Calu3 (cell line): ENCODE measurements around the gene PLD3. TPM values are rescaled to one million over a fixed set of nuclear protein-coding genes. Genes with fewer than 3 reads are reported as not detected.

Experiments used
- BruUV-seq: library from RNA; stranded (reverse); fragments of 400-500 nt; replicated peaks from 2 replicates; lab custom pipeline; 2021; lab: Mats Ljungman, UMichigan
- CTCF ChIA-PET: fragments of 300-600 bp; sonication (Branson Sonifier 250); formaldehyde crosslinking; loops from one replicate; lab custom pipeline; 2022; ENCODE audit warnings: antibody characterized with exemption; lab: Charles Lee
- DNase-seq: peaks from one replicate; pipeline ENCODE4 v3.0.0; 2022
- H3K27ac Mint-ChIP-seq: one replicate; pipeline ENCODE4 v1.8.0; 2022; ENCODE audit warnings: mixed read lengths; ENCODE audit not compliant: unreplicated experiment
- H3K27me3 Mint-ChIP-seq: one replicate; pipeline ENCODE4 v1.8.0; 2022; ENCODE audit warnings: mixed read lengths; ENCODE audit not compliant: unreplicated experiment
- H3K36me3 Mint-ChIP-seq: one replicate; pipeline ENCODE4 v1.8.0; 2022; ENCODE audit warnings: mild to moderate bottlenecking, moderate library complexity, mixed read lengths; ENCODE audit not compliant: insufficient read depth, unreplicated experiment
- H3K4me1 Mint-ChIP-seq: one replicate; pipeline ENCODE4 v1.8.0; 2022; ENCODE audit warnings: mild to moderate bottlenecking, low read depth, mixed read lengths; ENCODE audit not compliant: unreplicated experiment
- H3K4me3 Mint-ChIP-seq: one replicate; pipeline ENCODE4 v1.8.0; 2022; ENCODE audit warnings: mild to moderate bottlenecking, low read depth, moderate library complexity, mixed read lengths; ENCODE audit not compliant: unreplicated experiment
- H3K9me3 Mint-ChIP-seq: one replicate; pipeline ENCODE4 v1.8.0; 2022; ENCODE audit warnings: low read depth, mixed read lengths; ENCODE audit not compliant: unreplicated experiment
- intact Hi-C: fragments of 100-400 bp; cut with micrococcal nuclease; formaldehyde crosslinking; loops from one replicate; pipeline ENCODE4 v1.10.0; 2022; ENCODE audit not compliant: unreplicated experiment
- total RNA-seq: library from RNA; stranded (reverse); gene quantifications from 2 replicates; pipeline ENCODE4 v1.2.3, GENCODE V29; 2022
- TF ChIP-seq, protein P1 (sequence below): fragments of 200-600 bp; IDR thresholded peaks from one replicate; pipeline ENCODE4 v1.8.0; 2022; ENCODE audit warnings: antibody characterized with exemption; ENCODE audit not compliant: unreplicated experiment

Gene PLD3
- total RNA-seq, 1 experiment from 2014 or later, result 184 TPM

DNA sequence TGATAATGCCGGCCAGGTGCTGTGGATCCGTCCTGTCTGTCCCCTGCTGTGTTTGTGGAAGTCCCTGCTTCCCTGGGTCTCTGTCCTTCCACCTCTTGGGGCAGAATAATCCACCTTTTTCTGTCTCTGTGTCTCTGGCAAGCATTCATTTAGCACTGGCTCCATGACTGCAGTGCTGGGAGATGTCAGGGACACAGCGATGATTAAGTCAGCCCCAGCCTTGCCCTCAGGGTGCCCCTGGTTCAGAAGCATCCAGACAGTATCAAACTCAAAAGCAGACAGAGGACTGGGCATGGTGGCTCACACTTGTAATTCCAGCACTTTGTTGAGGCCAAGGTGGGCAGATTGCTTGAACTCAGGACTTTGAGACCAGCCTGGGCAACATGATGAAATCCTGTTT lies 40.0 kb downstream of the PLD3 start:
- H3K27me3 Mint-ChIP-seq, result peaks cover 30% of the 10 kb centered on the region
- no peaks in the 10 kb centered on the region for H3K9me3 Mint-ChIP-seq
- H3K36me3 Mint-ChIP-seq, result peaks cover 19% of the 10 kb centered on the region
- TF ChIP-seq, protein P1, sequence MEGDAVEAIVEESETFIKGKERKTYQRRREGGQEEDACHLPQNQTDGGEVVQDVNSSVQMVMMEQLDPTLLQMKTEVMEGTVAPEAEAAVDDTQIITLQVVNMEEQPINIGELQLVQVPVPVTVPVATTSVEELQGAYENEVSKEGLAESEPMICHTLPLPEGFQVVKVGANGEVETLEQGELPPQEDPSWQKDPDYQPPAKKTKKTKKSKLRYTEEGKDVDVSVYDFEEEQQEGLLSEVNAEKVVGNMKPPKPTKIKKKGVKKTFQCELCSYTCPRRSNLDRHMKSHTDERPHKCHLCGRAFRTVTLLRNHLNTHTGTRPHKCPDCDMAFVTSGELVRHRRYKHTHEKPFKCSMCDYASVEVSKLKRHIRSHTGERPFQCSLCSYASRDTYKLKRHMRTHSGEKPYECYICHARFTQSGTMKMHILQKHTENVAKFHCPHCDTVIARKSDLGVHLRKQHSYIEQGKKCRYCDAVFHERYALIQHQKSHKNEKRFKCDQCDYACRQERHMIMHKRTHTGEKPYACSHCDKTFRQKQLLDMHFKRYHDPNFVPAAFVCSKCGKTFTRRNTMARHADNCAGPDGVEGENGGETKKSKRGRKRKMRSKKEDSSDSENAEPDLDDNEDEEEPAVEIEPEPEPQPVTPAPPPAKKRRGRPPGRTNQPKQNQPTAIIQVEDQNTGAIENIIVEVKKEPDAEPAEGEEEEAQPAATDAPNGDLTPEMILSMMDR, result no peak
- H3K4me1 Mint-ChIP-seq, result peaks cover 22% of the 10 kb centered on the region
- H3K27ac Mint-ChIP-seq, result no peak overlapping the region
- H3K4me3 Mint-ChIP-seq, result no peak overlapping the region
- CTCF ChIA-PET, result no interaction called here
- intact Hi-C loops, result no loop called here
- DNase-seq, result no peak
- no TSS peak for BruUV-seq

DNA sequence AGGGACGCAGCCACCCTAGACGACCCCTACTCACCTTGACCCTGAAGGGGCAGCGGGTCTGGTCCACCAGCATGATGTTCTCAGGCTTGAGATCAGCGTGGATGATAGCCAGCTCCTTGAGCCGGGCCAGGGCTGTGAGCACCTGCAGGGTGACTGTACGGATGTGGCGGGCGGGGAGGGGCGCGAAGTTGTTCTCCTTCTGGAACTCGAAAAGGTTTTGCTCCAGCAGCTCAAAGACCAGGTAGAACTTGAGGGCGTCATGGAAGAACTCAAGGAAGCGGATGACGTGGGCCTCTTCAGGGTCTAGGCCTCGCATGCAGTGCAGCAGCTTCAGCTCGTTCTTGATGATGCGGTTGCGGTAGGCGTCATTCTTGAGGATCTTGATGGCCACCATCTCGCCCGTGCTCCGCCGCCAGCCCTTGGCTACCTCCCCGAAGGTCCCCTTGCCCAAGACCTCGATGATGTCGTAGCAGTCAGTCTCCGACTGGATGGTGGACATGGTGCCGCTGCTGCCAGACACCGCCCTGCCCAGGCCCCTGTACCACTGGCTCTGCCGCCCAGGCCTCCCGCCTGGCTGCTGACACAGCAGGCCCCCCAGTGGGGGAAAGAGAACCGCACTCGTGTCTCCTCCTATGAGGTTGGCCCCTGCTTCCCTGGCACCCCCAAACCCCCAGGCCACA lies 41.0 kb downstream of the PLD3 start:
- Mint-ChIP-seq H3K27ac (peak overlapping the region; percentile 48), H3K27me3 (peaks cover 27% of the 10 kb centered on the region), H3K9me3 (no peaks in the 10 kb centered on the region), H3K36me3 (peaks cover 23% of the 10 kb centered on the region), H3K4me3 (no peak overlapping the region), H3K4me1 (peaks cover 27% of the 10 kb centered on the region)
- intact Hi-C loops, result no loop called here
- CTCF ChIA-PET, result interaction anchor here (0.6 kb wide), 1 partner anchor 244 kb away, joined by 4 read pairs; no protein-coding TSS in a partner anchor
- BruUV-seq, result no TSS peak
- no peak for DNase-seq
- TF ChIP-seq, protein P1, result no peak

DNA sequence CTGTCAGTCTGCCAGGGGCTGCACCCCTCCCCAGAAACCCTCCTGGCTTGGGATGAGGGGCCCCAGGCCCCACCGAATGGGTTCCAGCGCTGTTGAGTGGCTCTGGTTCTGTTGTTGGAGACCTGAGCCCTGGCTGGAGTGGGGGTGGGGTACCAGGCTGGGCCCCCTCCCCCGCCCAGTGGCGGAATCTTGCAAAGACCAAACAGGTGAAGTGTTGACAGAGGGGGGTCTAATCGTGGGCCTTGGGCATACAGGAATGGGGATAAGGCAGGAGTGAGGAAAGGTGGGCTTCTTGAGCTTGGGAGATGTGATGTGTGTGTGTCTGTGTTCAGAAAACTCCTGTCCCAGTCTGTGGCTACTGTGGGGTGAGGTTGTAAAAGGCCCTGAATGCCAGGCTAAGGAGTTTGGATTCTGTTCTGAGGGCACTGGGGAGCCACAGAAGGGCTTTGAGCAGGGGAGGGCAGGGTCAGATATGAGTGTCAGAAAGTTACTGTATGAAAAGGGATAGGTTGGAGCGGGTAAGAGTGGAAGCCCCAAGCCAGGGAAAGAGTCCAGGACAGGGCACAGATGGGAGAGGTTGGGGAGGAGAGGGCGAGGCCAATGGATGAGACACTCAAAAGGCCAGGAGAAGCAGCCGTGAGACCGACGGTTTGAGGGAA lies 41.7 kb downstream of the PLD3 start, which contains the start of gene HIPK4:
Gene HIPK4, minus strand, starts transcription at position 98 of the 659 bp plus-strand sequence. CDS start 279 bp downstream, outside the sequence.
- DNase-seq, result no peak
- Mint-ChIP-seq H3K9me3 (no peaks in the 10 kb centered on the region), H3K4me3 (no peak within 1 kb of the TSS), H3K27ac (peak within 1 kb of the TSS; percentile 48), H3K27me3 (peaks cover 21% of the 10 kb centered on the region), H3K36me3 (peaks cover 23% of the 10 kb centered on the region), H3K4me1 (peaks cover 27% of the 10 kb centered on the region)
- CTCF ChIA-PET, result interaction anchor here (0.7 kb wide), 1 partner anchor 180 kb away, joined by 3 read pairs; no protein-coding TSS in a partner anchor
- TF ChIP-seq, protein P1, result no peak
- intact Hi-C loops, result no loop called here
- BruUV-seq, result no TSS peak

DNA sequence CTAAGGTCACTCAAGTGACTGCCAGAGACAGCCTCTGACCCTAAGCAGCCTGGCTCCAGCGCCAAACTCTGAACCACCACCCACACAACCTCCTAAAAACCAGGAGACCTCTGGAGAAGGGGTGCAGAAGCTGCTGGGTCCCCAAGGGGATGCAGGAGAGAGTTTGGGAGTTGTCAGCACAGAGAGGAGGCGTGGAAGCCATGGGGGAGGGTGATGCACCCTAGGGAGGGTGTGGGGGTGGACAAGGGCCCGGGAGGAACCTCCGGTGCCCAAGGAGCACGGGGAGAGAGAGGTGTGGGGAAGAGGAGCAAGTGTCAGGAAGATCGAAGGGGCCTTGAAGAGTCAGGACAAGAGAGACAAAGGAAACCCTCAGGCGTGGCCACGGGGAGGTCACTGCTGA lies 43.6 kb downstream of the PLD3 start:
- H3K4me3 Mint-ChIP-seq, result peak overlapping the region; percentile 13
- no TSS peak for BruUV-seq
- peaks cover 6% of the 10 kb centered on the region for H3K27me3 Mint-ChIP-seq
- no peak for DNase-seq
- CTCF ChIA-PET, result interaction anchor here (0.8 kb wide), 1 partner anchor 72 kb away, joined by 4 read pairs; no protein-coding TSS in a partner anchor
- H3K27ac Mint-ChIP-seq, result peak overlapping the region; percentile 68
- H3K9me3 Mint-ChIP-seq, result no peaks in the 10 kb centered on the region
- H3K36me3 Mint-ChIP-seq, result peaks cover 23% of the 10 kb centered on the region
- TF ChIP-seq, protein P1, result no peak
- peaks cover 27% of the 10 kb centered on the region for H3K4me1 Mint-ChIP-seq
- intact Hi-C loops, result no loop called here
